Nephron progenitor cell (in vitro differentiated cells): ENCODE results near the gene ANO6.

Experiments used
- DNase-seq: peaks from one replicate; pipeline ENCODE4 v3.0.0; 2021
- H3K27ac Mint-ChIP-seq: 2 replicates; pipeline ENCODE4 v1.8.0; 2021; ENCODE audit warnings: mild to moderate bottlenecking, moderate library complexity, mixed read lengths
- H3K27me3 Mint-ChIP-seq: 2 replicates; pipeline ENCODE4 v1.8.0; 2021; ENCODE audit warnings: mild to moderate bottlenecking, low read depth, mixed read lengths; ENCODE audit not compliant: poor library complexity
- H3K36me3 Mint-ChIP-seq: 2 replicates; pipeline ENCODE4 v1.8.0; 2021; ENCODE audit warnings: low read depth, mixed read lengths
- H3K4me1 Mint-ChIP-seq: 2 replicates; pipeline ENCODE4 v1.8.0; 2021; ENCODE audit warnings: mixed read lengths
- H3K4me3 Mint-ChIP-seq: 2 replicates; pipeline ENCODE4 v1.8.0; 2021; ENCODE audit warnings: mild to moderate bottlenecking, moderate library complexity, mixed read lengths
- H3K9me3 Mint-ChIP-seq: 2 replicates; pipeline ENCODE4 v1.8.0; 2021; ENCODE audit warnings: mild to moderate bottlenecking, moderate library complexity, mixed read lengths
- CTCF ChIP-seq: fragments of 200-600 bp; sonication (generic); IDR thresholded peaks from 2 replicates; pipeline ENCODE4 v1.5.0; 2021; ENCODE audit warnings: antibody characterized with exemption

ANO6 gene

GRCh38 chr12:45429831-45430230 lies 213.9 kb downstream of the ANO6 start:
- H3K4me1 Mint-ChIP-seq = peaks cover 25% of the 10 kb centered on the region
- H3K4me3 Mint-ChIP-seq = no peak overlapping the region
- DNase-seq = no peak
- no peak overlapping the region for H3K27ac Mint-ChIP-seq
- H3K27me3 Mint-ChIP-seq = no peaks in the 10 kb centered on the region
- no peak for TF ChIP-seq CTCF
- peaks cover 84% of the 10 kb centered on the region for H3K36me3 Mint-ChIP-seq
- no peaks in the 10 kb centered on the region for H3K9me3 Mint-ChIP-seq

DNA sequence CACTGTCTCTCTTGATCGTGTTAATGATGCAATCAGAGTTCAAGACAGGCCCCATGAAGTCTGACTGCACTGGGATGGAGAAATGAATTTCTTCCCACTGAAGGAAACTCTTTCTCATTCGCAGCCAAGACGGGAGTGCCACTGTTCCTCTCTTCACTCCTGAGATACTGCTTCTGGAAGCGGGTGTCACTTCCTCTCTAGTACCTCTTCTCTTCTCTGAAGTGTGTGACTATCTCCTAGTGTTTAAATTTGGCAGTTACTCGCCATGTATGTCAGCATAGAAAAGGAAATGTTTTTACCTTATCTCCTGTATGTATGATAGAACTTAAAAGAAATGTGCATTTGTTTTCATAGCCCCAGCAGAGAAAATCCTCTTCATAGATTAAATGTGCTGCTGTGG lies 215.2 kb downstream of the ANO6 start:
- peaks cover 73% of the 10 kb centered on the region for H3K36me3 Mint-ChIP-seq
- no peak for TF ChIP-seq CTCF
- no peak for DNase-seq
- no peaks in the 10 kb centered on the region for H3K9me3 Mint-ChIP-seq
- H3K27ac Mint-ChIP-seq = no peak overlapping the region
- H3K4me1 Mint-ChIP-seq = peaks cover 25% of the 10 kb centered on the region
- H3K27me3 Mint-ChIP-seq = no peaks in the 10 kb centered on the region
- H3K4me3 Mint-ChIP-seq = no peak overlapping the region

- peaks cover 25% of the 10 kb centered on the region for H3K4me1 Mint-ChIP-seq
- no peaks in the 10 kb centered on the region for H3K9me3 Mint-ChIP-seq
- H3K27me3 Mint-ChIP-seq = no peaks in the 10 kb centered on the region
- H3K36me3 Mint-ChIP-seq = peaks cover 57% of the 10 kb centered on the region
- H3K4me3 Mint-ChIP-seq = no peak overlapping the region
- no peak for DNase-seq
- no peak overlapping the region for H3K27ac Mint-ChIP-seq
- no peak for TF ChIP-seq CTCF
Measured at GRCh38 chr12:45432710-45433109, 216.8 kb downstream of the ANO6 start.

- Mint-ChIP-seq H3K36me3 (peaks cover 49% of the 10 kb centered on the region), H3K9me3 (no peaks in the 10 kb centered on the region), H3K27ac (peak overlapping the region; percentile 76)
Measured at GRCh38 chr12:45433441-45433868, 217.6 kb downstream of the ANO6 start.

DNA sequence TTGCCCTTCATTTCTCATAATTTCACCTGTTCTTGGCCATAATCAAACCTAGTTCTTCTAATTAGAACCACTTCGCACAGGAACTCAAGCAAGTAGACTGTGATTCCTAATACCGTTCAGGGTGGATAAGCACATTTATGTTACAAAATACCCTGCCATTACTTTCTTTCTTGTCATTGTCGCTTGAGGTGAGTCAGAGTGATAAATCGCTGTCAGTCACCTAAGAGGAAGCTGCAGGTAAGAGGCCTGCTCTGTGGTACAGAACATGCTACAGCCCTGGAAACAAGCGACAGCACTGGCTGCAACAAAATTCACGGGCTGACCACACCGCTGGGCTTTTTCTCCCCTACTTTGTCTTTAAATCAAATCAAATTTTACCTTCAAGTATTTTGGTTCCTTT lies 218.2 kb downstream of the ANO6 start:
- Mint-ChIP-seq H3K4me3 (no peak overlapping the region), H3K27ac (no peak overlapping the region), H3K4me1 (peaks cover 25% of the 10 kb centered on the region), H3K36me3 (peaks cover 44% of the 10 kb centered on the region), H3K27me3 (no peaks in the 10 kb centered on the region), H3K9me3 (no peaks in the 10 kb centered on the region)
- TF ChIP-seq CTCF = no peak
- DNase-seq = no peak

More at GRCh38 chr12:45433441-45433868, 217.6 kb downstream of the ANO6 start:
- H3K4me3 Mint-ChIP-seq = no peak overlapping the region
- TF ChIP-seq CTCF = no peak
- no peaks in the 10 kb centered on the region for H3K27me3 Mint-ChIP-seq
- DNase-seq = peak; percentile 3
- peaks cover 25% of the 10 kb centered on the region for H3K4me1 Mint-ChIP-seq

GRCh38 chr12:45435945-45436710 lies 220.2 kb downstream of the ANO6 start:
- no peak for TF ChIP-seq CTCF
- peak overlapping the region; percentile 78 for H3K27ac Mint-ChIP-seq
- DNase-seq = no peak
- peaks cover 9% of the 10 kb centered on the region for H3K9me3 Mint-ChIP-seq
- no peaks in the 10 kb centered on the region for H3K27me3 Mint-ChIP-seq
- H3K4me1 Mint-ChIP-seq = peaks cover 12% of the 10 kb centered on the region
- peaks cover 33% of the 10 kb centered on the region for H3K36me3 Mint-ChIP-seq
- no peak overlapping the region for H3K4me3 Mint-ChIP-seq
